SK-N-SH treated with all-trans-retinoic acid at 6 μM for 48 hours (cell line): ENCODE results near the gene TEX26.

Experiments used
- ATAC-seq: fragments of 200-7000 bp; cut with Tn5 transposase; 3 replicates; pipeline ENCODE4 v1.9.1; 2020; ENCODE audit warnings: mild to moderate bottlenecking, moderate library complexity
- ARNTL ChIP-seq: fragments of 450-650 bp; formaldehyde crosslinking; IDR thresholded peaks from 2 replicates; pipeline ENCODE4 v1.5.0; 2020; ENCODE audit warnings: low read depth, mild to moderate bottlenecking, moderate library complexity, borderline replicate concordance
- BACH2 ChIP-seq: fragments of 250-450 bp; sonication (Bioruptor Pico); IDR thresholded peaks from 2 replicates; pipeline ENCODE4 v1.9.0; 2021; ENCODE audit warnings: mild to moderate bottlenecking, borderline replicate concordance
- CSDC2 ChIP-seq: fragments of 250-450 bp; sonication (Bioruptor Pico); IDR thresholded peaks from 2 replicates; pipeline ENCODE4 v1.5.0; 2020; ENCODE audit warnings: mild to moderate bottlenecking, moderate library complexity
- CSRNP3 ChIP-seq: fragments of 250-450 bp; sonication (Bioruptor Pico); IDR thresholded peaks from 2 replicates; pipeline ENCODE4 v1.5.1; 2021; ENCODE audit warnings: mild to moderate bottlenecking, moderate library complexity
- ESRRG ChIP-seq: fragments of 250-450 bp; sonication (Bioruptor Pico); IDR thresholded peaks from 2 replicates; pipeline ENCODE4 v1.6.1; 2021; ENCODE audit warnings: mild to moderate bottlenecking
- GLIS3 ChIP-seq: fragments of 250-450 bp; sonication (Bioruptor Pico); IDR thresholded peaks from 2 replicates; pipeline ENCODE4 v1.5.0; 2020; ENCODE audit warnings: mild to moderate bottlenecking, moderate library complexity
- ISL1 ChIP-seq: fragments of 250-450 bp; sonication (Bioruptor Pico); IDR thresholded peaks from 2 replicates; pipeline ENCODE4 v2.1.2; 2022; ENCODE audit warnings: mild to moderate bottlenecking, moderate library complexity
- OSR1 ChIP-seq: fragments of 250-450 bp; sonication (Bioruptor Pico); IDR thresholded peaks from 2 replicates; pipeline ENCODE4 v1.8.0; 2022; ENCODE audit warnings: moderate library complexity, mild to moderate bottlenecking, inconsistent platforms
- PATZ1 ChIP-seq: fragments of 250-450 bp; sonication (Bioruptor Pico); IDR thresholded peaks from 2 replicates; pipeline ENCODE4 v1.8.0; 2020; ENCODE audit warnings: mild to moderate bottlenecking, moderate library complexity, borderline replicate concordance
- RARB ChIP-seq: fragments of 250-450 bp; sonication (Bioruptor Pico); IDR thresholded peaks from 2 replicates; pipeline ENCODE4 v1.8.0; 2021; ENCODE audit warnings: mild to moderate bottlenecking, moderate library complexity
- SNAI2 ChIP-seq: fragments of 250-450 bp; sonication (Bioruptor Pico); IDR thresholded peaks from 2 replicates; pipeline ENCODE4 v1.5.0; 2020; ENCODE audit warnings: mild to moderate bottlenecking, moderate library complexity
- TCF4 ChIP-seq: fragments of 250-450 bp; sonication (Bioruptor Pico); IDR thresholded peaks from 2 replicates; pipeline ENCODE4 v1.8.0; 2021; ENCODE audit warnings: mild to moderate bottlenecking, moderate library complexity, borderline replicate concordance
- TOX ChIP-seq: fragments of 250-450 bp; sonication (Bioruptor Pico); IDR thresholded peaks from 2 replicates; pipeline ENCODE4 v1.8.0; 2021; ENCODE audit warnings: mild to moderate bottlenecking, moderate library complexity, borderline replicate concordance
- TSHZ2 ChIP-seq: fragments of 250-450 bp; sonication (Bioruptor Pico); IDR thresholded peaks from 2 replicates; pipeline ENCODE4 v1.5.0; 2020; ENCODE audit warnings: mild to moderate bottlenecking, moderate library complexity
- ZC3H10 ChIP-seq: fragments of 250-450 bp; sonication (Bioruptor Pico); IDR thresholded peaks from 2 replicates; pipeline ENCODE4 v1.5.1; 2021; ENCODE audit warnings: mild to moderate bottlenecking, moderate library complexity
- ZFP3 ChIP-seq: fragments of 250-450 bp; sonication (Bioruptor Pico); IDR thresholded peaks from 2 replicates; pipeline ENCODE4 v1.5.0; 2020; ENCODE audit warnings: mild to moderate bottlenecking, moderate library complexity
- ZFP30 ChIP-seq: fragments of 450-650 bp; formaldehyde crosslinking; IDR thresholded peaks from 2 replicates; pipeline ENCODE4 v1.5.0; 2022; ENCODE audit warnings: mild to moderate bottlenecking, moderate library complexity
- ZNF565 ChIP-seq: fragments of 450-650 bp; formaldehyde crosslinking; conservative IDR thresholded peaks from 2 replicates; pipeline ENCODE4 v1.5.0; 2020; ENCODE audit warnings: low read depth, mild to moderate bottlenecking, moderate library complexity
- ZNF70 ChIP-seq: fragments of 450-650 bp; formaldehyde crosslinking; IDR thresholded peaks from 2 replicates; pipeline ENCODE4 v1.5.0; 2020; ENCODE audit warnings: mild to moderate bottlenecking, moderate library complexity
- ZNF8 ChIP-seq: fragments of 450-650 bp; formaldehyde crosslinking; IDR thresholded peaks from 2 replicates; pipeline ENCODE4 v1.5.0; 2020; ENCODE audit warnings: mild to moderate bottlenecking, moderate library complexity

TEX26 gene

GRCh38 chr13:30959678-30960077, 27.2 kb downstream of the TEX26 start:
- TF ChIP-seq TSHZ2 (CRISPR knock-in tag) (no peak), ZNF565 (CRISPR knock-in tag) (no peak), ZFP3 (CRISPR knock-in tag) (no peak), ZNF70 (CRISPR knock-in tag) (no peak), OSR1 (CRISPR knock-in tag) (no peak), ESRRG (no peak), SNAI2 (CRISPR knock-in tag) (no peak), CSRNP3 (no peak)
- ATAC-seq: no peak

GRCh38 chr13:30963791-30964190, 31.3 kb downstream of the TEX26 start:
- ATAC-seq: peak; percentile 67; the same call in 2 of the 3 replicates
- TF ChIP-seq RARB (CRISPR knock-in tag): no peak
- TF ChIP-seq PATZ1 (CRISPR knock-in tag): no peak
- TF ChIP-seq TCF4 (CRISPR knock-in tag): no peak
- no peak for TF ChIP-seq ZNF565 (CRISPR knock-in tag)
- no peak for TF ChIP-seq SNAI2 (CRISPR knock-in tag)
- no peak for TF ChIP-seq GLIS3 (CRISPR knock-in tag)
- TF ChIP-seq ZC3H10 (CRISPR knock-in tag): no peak
- no peak for TF ChIP-seq ARNTL (CRISPR knock-in tag)
- no peak for TF ChIP-seq ZNF70 (CRISPR knock-in tag)
- no peak for TF ChIP-seq BACH2 (CRISPR knock-in tag)
- TF ChIP-seq ESRRG: no peak
- TF ChIP-seq ISL1 (CRISPR knock-in tag): no peak
- TF ChIP-seq ZNF8 (CRISPR knock-in tag): no peak
- TF ChIP-seq ZFP3 (CRISPR knock-in tag): no peak
- no peak for TF ChIP-seq CSDC2
- TF ChIP-seq ZFP30 (CRISPR knock-in tag): no peak
- no peak for TF ChIP-seq TSHZ2 (CRISPR knock-in tag)
- no peak for TF ChIP-seq CSRNP3
- no peak for TF ChIP-seq TOX
- TF ChIP-seq, all 23 proteins: peak for 0

GRCh38 chr13:30965380-30965779, 32.9 kb downstream of the TEX26 start:
- ATAC-seq: no peak

More at GRCh38 chr13:30965380-30965779, 32.9 kb downstream of the TEX26 start:
- TF ChIP-seq TOX (no peak), BACH2 (CRISPR knock-in tag) (no peak), TSHZ2 (CRISPR knock-in tag) (no peak), ZNF8 (CRISPR knock-in tag) (no peak), ISL1 (CRISPR knock-in tag) (no peak)
